Esophagus muscularis mucosa (tissue), 4 donors: ENCODE data around the gene DACH1. TPM values are rescaled to one million over a fixed set of nuclear protein-coding genes. Genes with fewer than 3 reads are reported as not detected.

ENCODE experiments used
- DNase-seq: peaks from one replicate; pipeline ENCODE4 v3.0.0-alpha.2; 2017; ENCODE audit errors: extremely low spot score
- H3K27ac ChIP-seq, 4 donors: fragments of 200-600 bp; sonication (generic); replicated peaks in 1 of 4; 1 replicate in 3 of 4; 2 replicates in 1 of 4; pipeline ENCODE4 v1.5.1; 2016 to 2019; ENCODE audit warnings: mild to moderate bottlenecking in 1 of 4
- H3K27me3 ChIP-seq, 4 donors: fragments of 200-600 bp; sonication (generic); one replicate each; pipeline versions ENCODE4 v1.5.1 to v1.6.0; 2016 to 2019
- H3K36me3 ChIP-seq, 4 donors: fragments of 200-600 bp; sonication (generic); one replicate each; pipeline ENCODE4 v1.5.1; 2016 to 2019
- H3K4me1 ChIP-seq, 4 donors: fragments of 200-600 bp; sonication (generic); one replicate each; pipeline ENCODE4 v1.5.1; 2016 to 2019
- H3K4me3 ChIP-seq, 4 donors: fragments of 200-600 bp; sonication (generic); 1 replicate in 2 of 4; 2 replicates in 2 of 4; pipeline ENCODE4 v1.5.1; 2016 to 2019; ENCODE audit warnings: mild to moderate bottlenecking in 4 of 4, moderate library complexity in 1 of 4
- H3K9me3 ChIP-seq, 4 donors: fragments of 200-600 bp; sonication (generic); 1 replicate in 3 of 4; 2 replicates in 1 of 4; pipeline ENCODE4 v1.5.1; 2016 to 2019
- CTCF ChIP-seq, 3 experiments: fragments of 200-600 bp in 2 of 3; fragments of 450-650 bp in 1 of 3; sonication (generic) in 2 of 3; IDR thresholded peaks; one replicate each; pipeline ENCODE4 v1.5.1; 2017 to 2019; ENCODE audit warnings: antibody characterized with exemption in 3 of 3, mild to moderate bottlenecking in 2 of 3, moderate library complexity in 1 of 3
- EP300 ChIP-seq: sonication (generic); formaldehyde crosslinking; IDR thresholded peaks from one replicate; pipeline ENCODE4 v1.6.1; 2017; ENCODE audit warnings: antibody characterized with exemption
- POLR2A ChIP-seq: fragments of 450-650 bp; IDR thresholded peaks from one replicate; pipeline ENCODE4 v1.6.1; 2017; ENCODE audit warnings: antibody characterized with exemption, moderate library complexity, mild to moderate bottlenecking, low read depth
- POLR2AphosphoS5 ChIP-seq, 2 donors: sonication (generic); formaldehyde crosslinking; IDR thresholded peaks; one replicate each; pipeline ENCODE4 v1.6.1; 2017; ENCODE audit warnings: antibody characterized with exemption in 2 of 2
- WGBS: methylation state at CpG from one replicate; pipeline ENCODE4 v1.1.5; 2018; 5-methylcytosine and 5-hydroxymethylcytosine counted together
- intact Hi-C: fragments of 100-400 bp; cut with DNase I; formaldehyde crosslinking; loops from one replicate; pipeline ENCODE4 v1.15.1; 2023
- total RNA-seq, 4 donors: library from RNA; depleted of rRNA; stranded (reverse); fragments of >200 nt; gene quantifications; one replicate each; pipeline versions ENCODE4 v1.1.0 to v1.2.1, GENCODE V29; 2016

DACH1 gene
- total RNA-seq, 4 donors from 2014 or later, result 1.2 to 2.0 (median 1.5) TPM

- no peak overlapping the region for H3K27ac ChIP-seq
- TF ChIP-seq POLR2A, result no peak
- TF ChIP-seq EP300, result no peak
- no peak for TF ChIP-seq CTCF (IDR thresholded peaks at IDR 0.05)
- no peak for TF ChIP-seq POLR2AphosphoS5 (IDR thresholded peaks at IDR 0.05)
- no peak for DNase-seq
- no peaks in the 10 kb centered on the region for H3K9me3 ChIP-seq
- H3K4me3 ChIP-seq, result no peak overlapping the region
- intact Hi-C loops, result no loop called here
- no peaks in the 10 kb centered on the region for H3K27me3 ChIP-seq
- H3K36me3 ChIP-seq, result no peaks in the 10 kb centered on the region
- WGBS, result 80% methylated on average over 2 of the region's 2 CpGs
- no peaks in the 10 kb centered on the region for H3K4me1 ChIP-seq
Observed at GRCh38 chr13:71589032-71589431, 278.0 kb downstream of the DACH1 start.

GRCh38 chr13:71587817-71588216 is 279.2 kb downstream of the DACH1 start:
- Histone ChIP-seq H3K27me3 (no peaks in the 10 kb centered on the region), H3K9me3 (no peaks in the 10 kb centered on the region), H3K27ac (no peak overlapping the region), H3K4me3 (no peak overlapping the region), H3K4me1 (no peaks in the 10 kb centered on the region), H3K36me3 (no peaks in the 10 kb centered on the region)
- TF ChIP-seq POLR2AphosphoS5 (IDR thresholded peaks at IDR 0.05) (no peak), EP300 (no peak), POLR2A (no peak), CTCF (IDR thresholded peaks at IDR 0.05) (no peak)
- 45% methylated on average over 5 of the region's 5 CpGs for WGBS
- no peak for DNase-seq
- intact Hi-C loops, result no loop called here

- Histone ChIP-seq H3K9me3 (no peaks in the 10 kb centered on the region), H3K27ac (no peak overlapping the region), H3K4me3 (no peak overlapping the region), H3K4me1 (no peaks in the 10 kb centered on the region), H3K36me3 (no peaks in the 10 kb centered on the region), H3K27me3 (no peaks in the 10 kb centered on the region)
- no peak for TF ChIP-seq EP300
- no peak for TF ChIP-seq POLR2AphosphoS5 (IDR thresholded peaks at IDR 0.05)
- no peak for TF ChIP-seq POLR2A
- no peak for TF ChIP-seq CTCF (IDR thresholded peaks at IDR 0.05)
- 84% methylated on average over 2 of the region's 2 CpGs for WGBS
- intact Hi-C loops, result no loop called here
- no peak for DNase-seq
Observed at GRCh38 chr13:71587193-71587592, 279.8 kb downstream of the DACH1 start.

- TF ChIP-seq EP300 (no peak), POLR2A (no peak), CTCF (IDR thresholded peaks at IDR 0.05) (no peak), POLR2AphosphoS5 (IDR thresholded peaks at IDR 0.05) (no peak)
- Histone ChIP-seq H3K27ac (no peak overlapping the region), H3K4me1 (no peaks in the 10 kb centered on the region), H3K4me3 (no peak overlapping the region), H3K36me3 (no peaks in the 10 kb centered on the region), H3K9me3 (no peaks in the 10 kb centered on the region), H3K27me3 (no peaks in the 10 kb centered on the region)
- intact Hi-C loops, result no loop called here
- DNase-seq, result no peak
- 84% methylated on average over 5 of the region's 5 CpGs for WGBS
Observed at GRCh38 chr13:71583581-71583980, 283.4 kb downstream of the DACH1 start.

GRCh38 chr13:71580614-71581013 is 286.4 kb downstream of the DACH1 start:
- 80% methylated on average over 3 of the region's 3 CpGs for WGBS
- Histone ChIP-seq H3K4me3 (no peak overlapping the region), H3K9me3 (no peaks in the 10 kb centered on the region), H3K27me3 (no peaks in the 10 kb centered on the region), H3K36me3 (no peaks in the 10 kb centered on the region), H3K4me1 (no peaks in the 10 kb centered on the region), H3K27ac (no peak overlapping the region)
- TF ChIP-seq EP300 (no peak), POLR2AphosphoS5 (IDR thresholded peaks at IDR 0.05) (no peak), POLR2A (no peak), CTCF (IDR thresholded peaks at IDR 0.05) (no peak)
- intact Hi-C loops, result no loop called here
- DNase-seq, result no peak
